Adrenal gland (tissue), 5 donors: ENCODE measurements around the gene SERPING1.

Experiments used
- POLR2A ChIP-seq, 2 donors: fragments of 450-650 bp; IDR thresholded peaks; one replicate each; pipeline ENCODE4 v1.6.1; 2017; ENCODE audit warnings: antibody characterized with exemption in 2 of 2, mild to moderate bottlenecking in 2 of 2, moderate library complexity in 1 of 2
- TF ChIP-seq, protein P1 (sequence below), 6 experiments: fragments of 450-650 bp in 4 of 6; fragments of 200-600 bp in 2 of 6; sonication (generic) in 1 of 6; IDR thresholded peaks; 1 replicate in 5 of 6; 2 replicates in 1 of 6; pipeline versions ENCODE4 v1.5.1 to v1.8.0; 2016 to 2021; ENCODE audit warnings: antibody characterized with exemption in 6 of 6, mild to moderate bottlenecking in 2 of 6, moderate library complexity in 1 of 6
- donor health status: DM: no; HTN: no; CAD: no.

DNA sequence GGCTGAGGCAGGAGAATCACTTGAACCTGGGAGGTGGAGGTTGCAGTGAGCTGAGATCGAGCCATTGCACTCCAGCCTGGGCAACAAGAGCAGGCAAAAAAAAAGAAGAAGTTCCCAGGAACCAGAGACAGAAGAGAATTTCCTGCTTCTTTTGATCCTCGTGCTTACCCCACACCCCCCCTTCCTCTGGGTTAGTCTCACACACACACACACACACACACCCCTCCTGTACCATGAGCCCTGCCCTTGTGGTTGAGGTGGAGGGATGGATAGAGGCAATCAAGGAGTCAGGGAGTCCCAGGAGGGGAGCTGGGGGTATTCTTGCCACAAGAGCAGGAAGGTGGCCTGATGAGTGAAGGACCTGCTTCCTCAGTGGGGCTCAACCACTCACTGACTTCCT lies 25.9 kb upstream of the SERPING1 start:
- TF ChIP-seq, protein P1, sequence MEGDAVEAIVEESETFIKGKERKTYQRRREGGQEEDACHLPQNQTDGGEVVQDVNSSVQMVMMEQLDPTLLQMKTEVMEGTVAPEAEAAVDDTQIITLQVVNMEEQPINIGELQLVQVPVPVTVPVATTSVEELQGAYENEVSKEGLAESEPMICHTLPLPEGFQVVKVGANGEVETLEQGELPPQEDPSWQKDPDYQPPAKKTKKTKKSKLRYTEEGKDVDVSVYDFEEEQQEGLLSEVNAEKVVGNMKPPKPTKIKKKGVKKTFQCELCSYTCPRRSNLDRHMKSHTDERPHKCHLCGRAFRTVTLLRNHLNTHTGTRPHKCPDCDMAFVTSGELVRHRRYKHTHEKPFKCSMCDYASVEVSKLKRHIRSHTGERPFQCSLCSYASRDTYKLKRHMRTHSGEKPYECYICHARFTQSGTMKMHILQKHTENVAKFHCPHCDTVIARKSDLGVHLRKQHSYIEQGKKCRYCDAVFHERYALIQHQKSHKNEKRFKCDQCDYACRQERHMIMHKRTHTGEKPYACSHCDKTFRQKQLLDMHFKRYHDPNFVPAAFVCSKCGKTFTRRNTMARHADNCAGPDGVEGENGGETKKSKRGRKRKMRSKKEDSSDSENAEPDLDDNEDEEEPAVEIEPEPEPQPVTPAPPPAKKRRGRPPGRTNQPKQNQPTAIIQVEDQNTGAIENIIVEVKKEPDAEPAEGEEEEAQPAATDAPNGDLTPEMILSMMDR (IDR thresholded peaks at IDR 0.05): no peak
- no peak for TF ChIP-seq POLR2A (IDR thresholded peaks at IDR 0.05)
